ENCODE data around the gene NDUFB5.
"Not testable (repeated sequence)": the region's sequence is repeated elsewhere in the genome, so short reads cannot be mapped to it uniquely, and the experiment has no call there.

Gene NDUFB5

GRCh38 chr3:179640469-179640868 lies 35.9 kb downstream of the NDUFB5 start:
- no peaks in the 10 kb centered on the region for H3K36me3 ChIP-seq (ENCODE audit: insufficient read depth, low read length)
- H3K9me3 ChIP-seq (ENCODE audit: low read length), result no peaks in the 10 kb centered on the region
- H3K79me2 ChIP-seq (ENCODE audit: insufficient read depth, low read length), result no peaks in the 10 kb centered on the region
- H3K9me2 ChIP-seq (ENCODE audit: low read depth, low read length), result no peaks in the 10 kb centered on the region
- no peak overlapping the region for H3K27ac ChIP-seq (ENCODE audit: low read depth, low read length, poor library complexity, severe bottlenecking)
- no peaks in the 10 kb centered on the region for H3F3A ChIP-seq (ENCODE audit: insufficient read depth, low read length)
- no peak overlapping the region for H3K9ac ChIP-seq (ENCODE audit: low read length)
- no peak overlapping the region for H3K4me2 ChIP-seq (ENCODE audit: low read length)
- TF ChIP-seq CTCF (IDR thresholded peaks at IDR 0.05; ENCODE audit: low read length) (no peak), EZH2 (IDR thresholded peaks at IDR 0.05; ENCODE audit: borderline replicate concordance, low read length) (no peak)
- no peaks in the 10 kb centered on the region for H3K4me1 ChIP-seq (ENCODE audit: insufficient read depth, low read length, severe bottlenecking)
- no peaks in the 10 kb centered on the region for H3K27me3 ChIP-seq (ENCODE audit: insufficient read depth, low read length)
- no peaks in the 10 kb centered on the region for H4K20me1 ChIP-seq (ENCODE audit: insufficient read depth, low read length)
- H2AFZ ChIP-seq (ENCODE audit: low read length), result no peak overlapping the region
- no peak overlapping the region for H3K4me3 ChIP-seq (ENCODE audit: low read depth, low read length, poor library complexity, severe bottlenecking)

- Histone ChIP-seq H3K36me3 (ENCODE audit: insufficient read depth, low read length) (no peaks in the 10 kb centered on the region), H3K79me2 (ENCODE audit: insufficient read depth, low read length) (no peaks in the 10 kb centered on the region), H3K9me2 (ENCODE audit: low read depth, low read length) (no peaks in the 10 kb centered on the region), H3K9me3 (ENCODE audit: low read length) (no peaks in the 10 kb centered on the region), H4K20me1 (ENCODE audit: insufficient read depth, low read length) (no peaks in the 10 kb centered on the region), H3F3A (ENCODE audit: insufficient read depth, low read length) (no peaks in the 10 kb centered on the region), H3K4me2 (ENCODE audit: low read length) (no peak overlapping the region), H2AFZ (ENCODE audit: low read length) (no peak overlapping the region), H3K27me3 (ENCODE audit: insufficient read depth, low read length) (no peaks in the 10 kb centered on the region), H3K27ac (ENCODE audit: low read depth, low read length, poor library complexity, severe bottlenecking) (no peak overlapping the region), H3K9ac (ENCODE audit: low read length) (no peak overlapping the region), H3K4me1 (ENCODE audit: insufficient read depth, low read length, severe bottlenecking) (no peaks in the 10 kb centered on the region), H3K4me3 (ENCODE audit: low read depth, low read length, poor library complexity, severe bottlenecking) (no peak overlapping the region)
- TF ChIP-seq CTCF (IDR thresholded peaks at IDR 0.05; ENCODE audit: low read length) (no peak), EZH2 (IDR thresholded peaks at IDR 0.05; ENCODE audit: borderline replicate concordance, low read length) (no peak)
These were observed 38.3 kb downstream of the NDUFB5 start for GRCh38 chr3:179642871-179643270.

- H3K27ac ChIP-seq (ENCODE audit: low read depth, low read length, poor library complexity, severe bottlenecking); H3K27me3 ChIP-seq (ENCODE audit: insufficient read depth, low read length); H3K9me2 ChIP-seq (ENCODE audit: low read depth, low read length); H3K9ac ChIP-seq (ENCODE audit: low read length); H3K4me3 ChIP-seq (ENCODE audit: low read depth, low read length, poor library complexity, severe bottlenecking); H3K79me2 ChIP-seq (ENCODE audit: insufficient read depth, low read length); H4K20me1 ChIP-seq (ENCODE audit: insufficient read depth, low read length); H3K36me3 ChIP-seq (ENCODE audit: insufficient read depth, low read length); H2AFZ ChIP-seq (ENCODE audit: low read length); H3K4me1 ChIP-seq (ENCODE audit: insufficient read depth, low read length, severe bottlenecking); H3F3A ChIP-seq (ENCODE audit: insufficient read depth, low read length); H3K9me3 ChIP-seq (ENCODE audit: low read length); H3K4me2 ChIP-seq (ENCODE audit: low read length): not testable (repeated sequence)
These were observed 39.2 kb downstream of the NDUFB5 start for GRCh38 chr3:179643837-179644236.

- H3K4me2 ChIP-seq (ENCODE audit: low read length), result no peak overlapping the region
- TF ChIP-seq CTCF (IDR thresholded peaks at IDR 0.05; ENCODE audit: low read length) (no peak), EZH2 (IDR thresholded peaks at IDR 0.05; ENCODE audit: borderline replicate concordance, low read length) (no peak)
- no peak overlapping the region for H3K4me3 ChIP-seq (ENCODE audit: low read depth, low read length, poor library complexity, severe bottlenecking)
- no peaks in the 10 kb centered on the region for H3F3A ChIP-seq (ENCODE audit: insufficient read depth, low read length)
- H3K4me1 ChIP-seq (ENCODE audit: insufficient read depth, low read length, severe bottlenecking), result peaks cover 1% of the 10 kb centered on the region
- H3K9me3 ChIP-seq (ENCODE audit: low read length), result no peaks in the 10 kb centered on the region
- no peak overlapping the region for H3K9ac ChIP-seq (ENCODE audit: low read length)
- H3K79me2 ChIP-seq (ENCODE audit: insufficient read depth, low read length), result no peaks in the 10 kb centered on the region
- H3K27me3 ChIP-seq (ENCODE audit: insufficient read depth, low read length), result no peaks in the 10 kb centered on the region
- no peak overlapping the region for H3K27ac ChIP-seq (ENCODE audit: low read depth, low read length, poor library complexity, severe bottlenecking)
- no peaks in the 10 kb centered on the region for H4K20me1 ChIP-seq (ENCODE audit: insufficient read depth, low read length)
- H3K36me3 ChIP-seq (ENCODE audit: insufficient read depth, low read length), result no peaks in the 10 kb centered on the region
- no peaks in the 10 kb centered on the region for H3K9me2 ChIP-seq (ENCODE audit: low read depth, low read length)
- no peak overlapping the region for H2AFZ ChIP-seq (ENCODE audit: low read length)
These were observed 41.6 kb downstream of the NDUFB5 start for GRCh38 chr3:179646177-179646576.

All from OCI-LY1 (cell line).